SU-DHL-6 (cell line): ENCODE results near the gene DIPK2A.

Experiments used
- H2AFZ ChIP-seq: fragments of 200-600 bp; sonication (generic); 2 replicates; pipeline ENCODE4 v1.6.1; 2014; ENCODE audit warnings: low read depth, mild to moderate bottlenecking, moderate library complexity, mixed read lengths, antibody characterized with exemption, low read length; ENCODE audit not compliant: severe bottlenecking
- H3F3A ChIP-seq: fragments of 200-600 bp; shearing (Covaris generic); 2 replicates; pipeline ENCODE4 v1.6.0; 2016; ENCODE audit warnings: antibody characterized with exemption, mild to moderate bottlenecking; ENCODE audit not compliant: insufficient read depth
- H3K27ac ChIP-seq: fragments of 200-600 bp; sonication (generic); 2 replicates; pipeline ENCODE4 v1.5.1; 2016; ENCODE audit warnings: low read depth, mild to moderate bottlenecking, low read length, moderate library complexity, mixed read lengths
- H3K27me3 ChIP-seq: fragments of 200-600 bp; sonication (generic), shearing (Covaris generic); 2 replicates; pipeline ENCODE4 v1.6.0; 2014; ENCODE audit warnings: mild to moderate bottlenecking, low read length
- H3K36me3 ChIP-seq: fragments of 200-600 bp; sonication (generic); 2 replicates; pipeline ENCODE4 v1.6.1; 2014; ENCODE audit warnings: mild to moderate bottlenecking, low read length, mixed read lengths
- H3K4me2 ChIP-seq: fragments of 300-600, 200-600 bp; shearing (Covaris generic), sonication (generic); 2 replicates; pipeline ENCODE4 v1.6.0; 2014; ENCODE audit warnings: low read length, low read depth, mild to moderate bottlenecking; ENCODE audit not compliant: poor library complexity, severe bottlenecking
- H3K4me3 ChIP-seq: fragments of 200-600 bp; sonication (generic); 2 replicates; pipeline ENCODE4 v1.5.1; 2014; ENCODE audit warnings: antibody characterized with exemption, low read length, mild to moderate bottlenecking, mixed read lengths; ENCODE audit not compliant: insufficient read depth, poor library complexity, severe bottlenecking
- H3K79me2 ChIP-seq: fragments of 200-600 bp; sonication (generic); 2 replicates; pipeline ENCODE4 v1.6.1; 2014; ENCODE audit warnings: mild to moderate bottlenecking, low read length, moderate library complexity; ENCODE audit not compliant: insufficient read depth
- H3K9ac ChIP-seq: fragments of 200-600 bp; sonication (generic); 2 replicates; pipeline ENCODE4 v1.7.0; 2014; ENCODE audit warnings: mild to moderate bottlenecking, low read length
- H3K9me2 ChIP-seq: fragments of 200-600 bp; sonication (generic); replicated peaks from 2 replicates; pipeline ENCODE4 v1.6.1; 2014; ENCODE audit warnings: low read length; ENCODE audit not compliant: insufficient read depth
- H3K9me3 ChIP-seq: fragments of 200-600 bp; sonication (generic); 2 replicates; pipeline ENCODE4 v1.6.1; 2014; ENCODE audit warnings: low read length, mixed read lengths; ENCODE audit not compliant: insufficient read depth
- H4K20me1 ChIP-seq: fragments of 200-600 bp; sonication (generic); 2 replicates; pipeline ENCODE4 v1.6.1; 2014; ENCODE audit warnings: low read depth, mild to moderate bottlenecking, antibody characterized with exemption, low read length, moderate library complexity, mixed read lengths
- CTCF ChIP-seq: fragments of 200-600 bp; sonication (generic); IDR thresholded peaks from one replicate; pipeline ENCODE4 v1.5.1; 2017; ENCODE audit warnings: antibody characterized with exemption, mild to moderate bottlenecking, low read length, moderate library complexity; ENCODE audit not compliant: insufficient read depth, poor library complexity, severe bottlenecking
- EZH2phosphoT487 ChIP-seq: fragments of 200-600 bp; sonication (generic), shearing (Covaris generic); conservative IDR thresholded peaks from 2 replicates; pipeline ENCODE4 v1.6.1; 2018; ENCODE audit warnings: mild to moderate bottlenecking, antibody characterized with exemption, low read length, moderate library complexity, mixed read lengths

The DIPK2A gene

GRCh38 chr3:143928541-143929255 lies 42.9 kb upstream of the DIPK2A start:
- no peak overlapping the region for H2AFZ ChIP-seq

GRCh38 chr3:143934791-143935190 lies 36.8 kb upstream of the DIPK2A start:
- Histone ChIP-seq H3K27me3 (no peaks in the 10 kb centered on the region), H2AFZ (no peak overlapping the region), H3K4me2 (no peak overlapping the region), H4K20me1 (no peaks in the 10 kb centered on the region), H3K36me3 (no peaks in the 10 kb centered on the region), H3K4me3 (no peak overlapping the region), H3K9me3 (no peaks in the 10 kb centered on the region), H3F3A (no peaks in the 10 kb centered on the region), H3K79me2 (no peaks in the 10 kb centered on the region), H3K9ac (no peak overlapping the region), H3K9me2 (no peaks in the 10 kb centered on the region), H3K27ac (no peak overlapping the region)
- TF ChIP-seq CTCF (no peak), EZH2phosphoT487 (no peak)

More at GRCh38 chr3:143928541-143929255, 42.9 kb upstream of the DIPK2A start:
- Histone ChIP-seq H3K4me3 (no peak overlapping the region), H3F3A (no peaks in the 10 kb centered on the region), H3K4me2 (no peak overlapping the region), H3K9me3 (no peaks in the 10 kb centered on the region), H3K9me2 (no peaks in the 10 kb centered on the region), H3K9ac (no peak overlapping the region), H3K27me3 (no peaks in the 10 kb centered on the region), H3K27ac (no peak overlapping the region), H3K36me3 (no peaks in the 10 kb centered on the region), H4K20me1 (no peaks in the 10 kb centered on the region), H3K79me2 (no peaks in the 10 kb centered on the region)
- TF ChIP-seq CTCF = no peak
- TF ChIP-seq EZH2phosphoT487 = no peak

- no peak for TF ChIP-seq EZH2phosphoT487
- no peak for TF ChIP-seq CTCF
- H3K9me3 ChIP-seq = no peaks in the 10 kb centered on the region
- H2AFZ ChIP-seq = no peak overlapping the region
Observed at GRCh38 chr3:143935678-143936077, 35.9 kb upstream of the DIPK2A start.

More at GRCh38 chr3:143935678-143936077, 35.9 kb upstream of the DIPK2A start:
- Histone ChIP-seq H3K9ac (no peak overlapping the region), H3K27me3 (no peaks in the 10 kb centered on the region), H3F3A (no peaks in the 10 kb centered on the region), H3K27ac (no peak overlapping the region), H4K20me1 (no peaks in the 10 kb centered on the region), H3K36me3 (no peaks in the 10 kb centered on the region), H3K79me2 (no peaks in the 10 kb centered on the region), H3K4me3 (no peak overlapping the region), H3K9me2 (no peaks in the 10 kb centered on the region), H3K4me2 (no peak overlapping the region)
